HUES64 (cell line): Measurements from ENCODE around the gene CLNS1A.
"Not testable (repeated sequence)": the region's sequence is repeated elsewhere in the genome, so short reads cannot be mapped to it uniquely, and the experiment has no call there.

Experiments used
- H3K27ac ChIP-seq: 2 replicates; pipeline ENCODE4 v1.7.0; 2013; ENCODE audit warnings: low read depth, low read length, inconsistent platforms
- H3K27me3 ChIP-seq: 2 replicates; pipeline ENCODE4 v1.6.1; 2013; ENCODE audit warnings: mild to moderate bottlenecking, low read length; ENCODE audit not compliant: insufficient read depth
- H3K36me3 ChIP-seq: 2 replicates; pipeline ENCODE4 v1.6.1; 2013; ENCODE audit warnings: mild to moderate bottlenecking, low read length; ENCODE audit not compliant: insufficient read depth
- H3K4me1 ChIP-seq: 2 replicates; pipeline ENCODE4 v1.6.1; 2013; ENCODE audit warnings: mild to moderate bottlenecking, low read length, moderate library complexity; ENCODE audit not compliant: insufficient read depth
- H3K4me3 ChIP-seq: 2 replicates; pipeline ENCODE4 v1.5.1; 2013; ENCODE audit warnings: mild to moderate bottlenecking, low read length, moderate library complexity
- H3K9ac ChIP-seq: 2 replicates; pipeline ENCODE4 v1.6.1; 2013; ENCODE audit warnings: mild to moderate bottlenecking, low read depth, low read length
- H3K9me3 ChIP-seq: 2 replicates; pipeline ENCODE4 v1.6.1; 2013; ENCODE audit warnings: low read depth, low read length; ENCODE audit not compliant: insufficient read depth
- WGBS: fragments of 150-250, 120-280 bp; methylation state at CpG from one replicate; pipeline ENCODE4 v1.1.7; 2013; ENCODE audit warnings: missing lambda C conversion rate; 5-methylcytosine and 5-hydroxymethylcytosine counted together

Gene CLNS1A

GRCh38 chr11:77656362-77656761, 18.8 kb upstream of the CLNS1A start:
- H3K27me3 ChIP-seq, result no peaks in the 10 kb centered on the region
- 83% methylated on average over 7 of the region's 7 CpGs for WGBS

GRCh38 chr11:77654770-77655434, 17.3 kb upstream of the CLNS1A start:
- 85% methylated on average over 3 of the region's 4 CpGs for WGBS
- Histone ChIP-seq H3K4me3 (no peak overlapping the region), H3K9me3 (no peaks in the 10 kb centered on the region), H3K27me3 (no peaks in the 10 kb centered on the region), H3K36me3 (no peaks in the 10 kb centered on the region), H3K9ac (no peak overlapping the region), H3K27ac (no peak overlapping the region), H3K4me1 (no peaks in the 10 kb centered on the region)

More at GRCh38 chr11:77656362-77656761, 18.8 kb upstream of the CLNS1A start:
- no peaks in the 10 kb centered on the region for H3K36me3 ChIP-seq
- no peak overlapping the region for H3K4me3 ChIP-seq
- no peak overlapping the region for H3K9ac ChIP-seq
- H3K27ac ChIP-seq, result no peak overlapping the region
- no peaks in the 10 kb centered on the region for H3K4me1 ChIP-seq
- H3K9me3 ChIP-seq, result no peaks in the 10 kb centered on the region

GRCh38 chr11:77650123-77650522, 12.5 kb upstream of the CLNS1A start:
- no peak overlapping the region for H3K4me3 ChIP-seq
- WGBS, result 90% methylated on average over 3 of the region's 3 CpGs

GRCh38 chr11:77647654-77648305, 10.2 kb upstream of the CLNS1A start:
- Histone ChIP-seq H3K9ac (no peak overlapping the region), H3K27ac (no peak overlapping the region), H3K4me1 (0 out of 2 replicates have a peak, but pooled peaks cover 3% of the 10 kb centered on the region), H3K36me3 (no peaks in the 10 kb centered on the region), H3K27me3 (no peaks in the 10 kb centered on the region), H3K9me3 (no peaks in the 10 kb centered on the region), H3K4me3 (no peak overlapping the region)
- 83% methylated on average over 2 of the region's 3 CpGs for WGBS

More at GRCh38 chr11:77650123-77650522, 12.5 kb upstream of the CLNS1A start:
- Histone ChIP-seq H3K27ac (no peak overlapping the region), H3K27me3 (no peaks in the 10 kb centered on the region), H3K9ac (no peak overlapping the region), H3K36me3 (no peaks in the 10 kb centered on the region), H3K4me1 (no peaks in the 10 kb centered on the region), H3K9me3 (no peaks in the 10 kb centered on the region)

GRCh38 chr11:77644887-77645286, 7.3 kb upstream of the CLNS1A start:
- Histone ChIP-seq H3K4me3 (no peak overlapping the region), H3K4me1 (0 out of 2 replicates have a peak, but pooled peaks cover 3% of the 10 kb centered on the region), H3K36me3 (no peaks in the 10 kb centered on the region), H3K9me3 (no peaks in the 10 kb centered on the region), H3K27me3 (no peaks in the 10 kb centered on the region), H3K9ac (no peak overlapping the region), H3K27ac (no peak overlapping the region)
- 91% methylated on average over 1 of the region's 1 CpG for WGBS

GRCh38 chr11:77642228-77642627, 4.6 kb upstream of the CLNS1A start:
- no peaks in the 10 kb centered on the region for H3K27me3 ChIP-seq
- H3K4me3 ChIP-seq, result no peak overlapping the region
- 88% methylated on average over 1 of the region's 2 CpGs for WGBS
- H3K27ac ChIP-seq, result no peak overlapping the region
- peaks cover 3% of the 10 kb centered on the region; the same call in 1 of the 2 replicates for H3K4me1 ChIP-seq
- H3K36me3 ChIP-seq, result no peaks in the 10 kb centered on the region
- H3K9me3 ChIP-seq, result no peaks in the 10 kb centered on the region
- no peak overlapping the region for H3K9ac ChIP-seq

GRCh38 chr11:77636731-77637344, 756 bp downstream of the CLNS1A start:
- H3K4me1 ChIP-seq, result no peaks in the 10 kb centered on the region; the same call in 1 of the 2 replicates
- H3K36me3 ChIP-seq, result peaks cover 14% of the 10 kb centered on the region
- 8% methylated on average over 14 of the region's 14 CpGs for WGBS
- no peaks in the 10 kb centered on the region for H3K9me3 ChIP-seq
- peak overlapping the region; percentile 78 for H3K4me3 ChIP-seq
- H3K27me3 ChIP-seq, result no peaks in the 10 kb centered on the region
- peak overlapping the region; percentile 89 for H3K9ac ChIP-seq
- no peak overlapping the region for H3K27ac ChIP-seq

- not testable (repeated sequence) for H3K4me1 ChIP-seq, H3K9ac ChIP-seq, H3K27ac ChIP-seq, H3K9me3 ChIP-seq, H3K27me3 ChIP-seq, H3K4me3 ChIP-seq
- peaks cover 27% of the 10 kb centered on the region for H3K36me3 ChIP-seq
- 96% methylated on average over 5 of the region's 5 CpGs for WGBS
Observed at GRCh38 chr11:77633926-77634325, 3.7 kb downstream of the CLNS1A start.

- WGBS, result 93% methylated on average over 4 of the region's 4 CpGs
- no peak overlapping the region for H3K4me3 ChIP-seq
- H3K27me3 ChIP-seq, result no peaks in the 10 kb centered on the region
- no peaks in the 10 kb centered on the region for H3K9me3 ChIP-seq
- peaks cover 51% of the 10 kb centered on the region for H3K36me3 ChIP-seq
- no peak overlapping the region for H3K27ac ChIP-seq
- H3K9ac ChIP-seq, result no peak overlapping the region
- no peaks in the 10 kb centered on the region for H3K4me1 ChIP-seq
Observed at GRCh38 chr11:77630157-77630710, 7.4 kb downstream of the CLNS1A start.

GRCh38 chr11:77619576-77620198, 17.9 kb downstream of the CLNS1A start:
- Histone ChIP-seq H3K9me3 (no peaks in the 10 kb centered on the region), H3K9ac (no peak overlapping the region), H3K36me3 (peaks cover 82% of the 10 kb centered on the region), H3K4me1 (no peaks in the 10 kb centered on the region), H3K4me3 (no peak overlapping the region), H3K27ac (no peak overlapping the region), H3K27me3 (no peaks in the 10 kb centered on the region)
- 91% methylated on average over 3 of the region's 3 CpGs for WGBS

GRCh38 chr11:77617892-77618291, 19.7 kb downstream of the CLNS1A start:
- 100% methylated on average over 2 of the region's 3 CpGs for WGBS
- Histone ChIP-seq H3K4me3 (no peak overlapping the region), H3K9ac (no peak overlapping the region), H3K4me1 (no peaks in the 10 kb centered on the region), H3K9me3 (no peaks in the 10 kb centered on the region), H3K27me3 (no peaks in the 10 kb centered on the region), H3K36me3 (peaks cover 81% of the 10 kb centered on the region), H3K27ac (no peak overlapping the region)
